ENCODE data around the gene IKZF1. TPM values are rescaled to one million over a fixed set of nuclear protein-coding genes. Genes with fewer than 3 reads are reported as not detected.

The IKZF1 gene
- total and polyA plus RNA-seq, 9 of the 15 experiments (the other 6 are each of a cell fraction or from before 2014, with no cell fraction given), result 12.6 to 85.3 (median 44.7) TPM

GRCh38 chr7:50425318-50425717, 120.8 kb downstream of the IKZF1 start:
- in situ Hi-C loops (cut with MboI) (no loop called here), intact Hi-C loops (cut with micrococcal nuclease) (no loop called here)
- ChIA-PET POLR2A (no interaction called here), CTCF (ENCODE audit: low intra/inter-chr PET ratio) (no interaction called here)
- no peak for FAIRE-seq
- no peaks in the 10 kb centered on the region for H3K36me3 ChIP-seq (ENCODE audit: control insufficient read depth, insufficient read depth, low read length)
- H2AFZ ChIP-seq (ENCODE audit: low read depth, low read length), result no peak overlapping the region
- no peak for ATAC-seq
- no peaks in the 10 kb centered on the region for H3K79me2 ChIP-seq (ENCODE audit: control insufficient read depth, insufficient read depth, low read length)
- no TSS peak for BruUV-seq (replicated peaks)
- H3K27ac ChIP-seq (ENCODE audit: extremely low read depth, low read depth, low read length), result no peak overlapping the region
- 13% methylated on average over 6 of the region's 6 CpGs for WGBS (ENCODE audit: insufficient coverage, low coverage, missing lambda C conversion rate)
- no peak overlapping the region for H3K4me2 ChIP-seq (ENCODE audit: insufficient read depth, low read length)
- H3K4me3 ChIP-seq, result no peak overlapping the region
- H3K9me1 ChIP-seq (ENCODE audit: control insufficient read depth, insufficient read depth, low read length), result no peaks in the 10 kb centered on the region
- no peaks in the 10 kb centered on the region for H3K4me1 ChIP-seq (replicated peaks in 1 of 2; ENCODE audit: control insufficient read depth in 2 of 2, insufficient read depth in 2 of 2, low read length in 2 of 2)
- H3K9ac ChIP-seq (ENCODE audit: insufficient read depth in 1 of 2, low read depth in 2 of 2, low read length in 2 of 2), result no peak overlapping the region
- no peaks in the 10 kb centered on the region for H3K9me3 ChIP-seq (replicated peaks; ENCODE audit: control insufficient read depth, insufficient read depth, low read depth, low read length)
- TF ChIP-seq ZFX (CRISPR knock-in tag; IDR thresholded peaks at IDR 0.05), result no peak
- TF ChIP-seq BRF1 (IDR thresholded peaks at IDR 0.05; ENCODE audit: borderline replicate concordance, extremely low read depth, insufficient read length), result no peak
- TF ChIP-seq ZNF79 (CRISPR knock-in tag; IDR thresholded peaks at IDR 0.05; ENCODE audit: low read depth), result no peak
- TF ChIP-seq ZNF507 (tag; conservative IDR thresholded peaks at IDR 0.05), result no peak
- TF ChIP-seq OTX1 (CRISPR knock-in tag; IDR thresholded peaks at IDR 0.05), result no peak
- no peak for TF ChIP-seq SIN3A (IDR thresholded peaks at IDR 0.05; ENCODE audit: borderline replicate concordance in 2 of 2, control insufficient read depth in 1 of 2, low read depth in 2 of 2, low read length in 2 of 2)
- no peak for TF ChIP-seq ZNF232 (CRISPR knock-in tag; IDR thresholded peaks at IDR 0.05)
- TF ChIP-seq CAMTA2 (CRISPR knock-in tag; conservative IDR thresholded peaks at IDR 0.05), result no peak
- TF ChIP-seq IFI16 (CRISPR knock-in tag; IDR thresholded peaks at IDR 0.05), result no peak
- no peak for TF ChIP-seq MXI1 (IDR thresholded peaks at IDR 0.05; ENCODE audit: low read depth, low read length)
- TF ChIP-seq, protein P1, sequence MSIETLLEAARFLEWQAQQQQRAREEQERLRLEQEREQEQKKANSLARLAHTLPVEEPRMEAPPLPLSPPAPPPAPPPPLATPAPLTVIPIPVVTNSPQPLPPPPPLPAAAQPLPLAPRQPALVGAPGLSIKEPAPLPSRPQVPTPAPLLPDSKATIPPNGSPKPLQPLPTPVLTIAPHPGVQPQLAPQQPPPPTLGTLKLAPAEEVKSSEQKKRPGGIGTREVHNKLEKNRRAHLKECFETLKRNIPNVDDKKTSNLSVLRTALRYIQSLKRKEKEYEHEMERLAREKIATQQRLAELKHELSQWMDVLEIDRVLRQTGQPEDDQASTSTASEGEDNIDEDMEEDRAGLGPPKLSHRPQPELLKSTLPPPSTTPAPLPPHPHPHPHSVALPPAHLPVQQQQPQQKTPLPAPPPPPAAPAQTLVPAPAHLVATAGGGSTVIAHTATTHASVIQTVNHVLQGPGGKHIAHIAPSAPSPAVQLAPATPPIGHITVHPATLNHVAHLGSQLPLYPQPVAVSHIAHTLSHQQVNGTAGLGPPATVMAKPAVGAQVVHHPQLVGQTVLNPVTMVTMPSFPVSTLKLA (conservative IDR thresholded peaks at IDR 0.05), result no peak
- no peak for TF ChIP-seq EHMT2 (IDR thresholded peaks at IDR 0.05)
- no peak for TF ChIP-seq NRF1 (conservative IDR thresholded peaks at IDR 0.05 in 1 of 2, IDR thresholded peaks at IDR 0.05 in 1 of 2)
- no peak for DNase-seq (ENCODE audit: extremely low read depth in 1 of 4, low spot score in 3 of 4)
- peaks cover 2 to 5% of the 10 kb centered on the region in 2 experiments; a peak in 1 of 5 replicates for H3K27me3 ChIP-seq (ENCODE audit: control insufficient read depth in 2 of 2, insufficient read depth in 2 of 2, low read length in 2 of 2)
- H4K20me1 ChIP-seq (replicated peaks; ENCODE audit: control insufficient read depth, insufficient read depth, low read length), result 0 out of 2 replicates have a peak, but pooled peaks cover 4% of the 10 kb centered on the region
